Transverse colon (tissue), 4 donors: ENCODE data around the gene NR1D1. TPM values are rescaled to one million over a fixed set of nuclear protein-coding genes. Genes with fewer than 3 reads are reported as not detected.

Experiments
- DNase-seq: peaks from one replicate; pipeline ENCODE4 v3.0.0-alpha.2; 2019
- H3K27ac ChIP-seq, 4 donors: fragments of 200-600 bp; sonication (generic); 2 replicates each; pipeline ENCODE4 v1.5.1; 2016 to 2018; ENCODE audit warnings: inconsistent platforms in 4 of 4
- H3K27me3 ChIP-seq: fragments of 200-600 bp; sonication (generic); 2 replicates; pipeline ENCODE4 v1.5.1; 2017; ENCODE audit warnings: inconsistent platforms
- H3K36me3 ChIP-seq, 4 donors: fragments of 200-600 bp; sonication (generic); 2 replicates each; pipeline ENCODE4 v1.5.1; 2017 to 2019; ENCODE audit warnings: inconsistent platforms in 4 of 4
- H3K4me1 ChIP-seq, 4 donors: fragments of 200-600 bp; sonication (generic); 2 replicates each; pipeline ENCODE4 v1.5.1; 2017 to 2020; ENCODE audit warnings: inconsistent platforms in 4 of 4
- H3K4me3 ChIP-seq, 4 donors: fragments of 200-600 bp; sonication (generic); 1 replicate in 1 of 4; 2 replicates in 3 of 4; pipeline versions ENCODE4 v1.5.1 to v1.6.1; 2017 to 2019; ENCODE audit warnings: inconsistent platforms in 4 of 4
- H3K9me3 ChIP-seq, 2 donors: fragments of 200-600 bp; sonication (generic); 2 replicates each; pipeline ENCODE4 v1.5.1; 2017 to 2019; ENCODE audit warnings: inconsistent platforms in 2 of 2
- EP300 ChIP-seq: sonication (generic); formaldehyde crosslinking; IDR thresholded peaks from one replicate; pipeline ENCODE4 v1.6.1; 2017; ENCODE audit warnings: antibody characterized with exemption, low read depth
- POLR2A ChIP-seq: fragments of 450-650 bp; IDR thresholded peaks from one replicate; pipeline ENCODE4 v1.6.1; 2016; ENCODE audit warnings: antibody characterized with exemption, mild to moderate bottlenecking, moderate library complexity
- POLR2AphosphoS5 ChIP-seq, 3 donors: sonication (generic); formaldehyde crosslinking; IDR thresholded peaks; one replicate each; pipeline ENCODE4 v1.6.1; 2016; ENCODE audit warnings: antibody characterized with exemption in 3 of 3
- WGBS, 2 donors: methylation state at CpG; one replicate each; pipeline ENCODE4 v1.1.5; 2018; ENCODE audit warnings: low coverage in 1 of 2; 5-methylcytosine and 5-hydroxymethylcytosine counted together
- in situ Hi-C, 4 donors: fragments of 200-750 bp; cut with MboI; loops; one replicate each; pipeline versions ENCODE4 v1.15.0 to v1.15.1; 2017; ENCODE audit warnings: low sequenced_read_pairs in 3 of 4, low pct_ligation_motif_present in 1 of 4, low pct_unique_long_range_greater_than_20kb in 1 of 4
- intact Hi-C: fragments of 100-400 bp; cut with DNase I; formaldehyde crosslinking; loops from one replicate; pipeline ENCODE4 v1.15.1; 2023; ENCODE audit warnings: low total_unique reads
- total RNA-seq, 4 donors: library from RNA; depleted of rRNA; stranded (reverse); fragments of >200 nt; gene quantifications; one replicate each; pipeline ENCODE4 v1.1.0, GENCODE V29; 2016
- TF ChIP-seq, protein P1 (sequence below), 5 experiments: fragments of 200-600 bp in 3 of 5; fragments of 450-650 bp in 2 of 5; sonication (generic) in 3 of 5; IDR thresholded peaks; 1 replicate in 2 of 5; 2 replicates in 3 of 5; pipeline ENCODE4 v1.5.1; 2016 to 2017; ENCODE audit warnings: antibody characterized with exemption in 5 of 5, inconsistent platforms in 3 of 5, mild to moderate bottlenecking in 2 of 5, moderate library complexity in 1 of 5

The NR1D1 gene
- total RNA-seq, 4 donors from 2014 or later, result 4.8 to 18.0 (median 7.3) TPM

DNA sequence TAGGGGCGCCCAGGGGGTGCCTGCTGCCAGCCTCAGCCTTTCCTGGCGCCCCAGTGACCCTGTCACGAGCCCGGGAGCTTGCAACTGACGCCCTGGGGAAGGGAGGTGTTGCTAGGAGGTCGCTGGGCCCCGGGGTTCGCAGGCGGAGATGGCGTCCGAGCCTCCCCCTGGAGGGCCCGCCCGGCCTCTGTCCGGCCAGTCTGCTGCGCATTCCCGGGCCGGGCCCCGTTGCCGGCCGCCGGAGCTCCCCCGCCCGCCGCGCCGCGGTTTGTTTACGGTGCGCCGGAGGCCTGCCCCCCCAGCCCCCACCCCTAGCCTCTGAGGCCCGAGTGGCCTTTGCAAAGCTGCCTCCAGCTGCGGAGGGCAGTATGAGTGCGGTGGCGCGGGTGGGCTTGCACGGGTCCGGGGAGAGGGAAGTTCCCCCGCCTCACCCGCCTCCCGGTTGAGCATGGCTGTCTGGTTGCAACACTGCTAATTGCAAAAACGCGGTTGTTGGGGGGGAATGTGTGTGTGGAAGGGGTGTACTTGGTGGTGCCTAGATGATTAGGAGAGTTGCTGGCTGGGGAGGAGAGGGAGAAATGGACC lies 37.1 kb downstream of the NR1D1 start:
- Histone ChIP-seq H3K27me3 (no peaks in the 10 kb centered on the region), H3K4me1 (peaks cover 42 to 59% (median 47%) of the 10 kb centered on the region in 4 donors), H3K27ac (peak overlapping the region; percentile 94 to 98 (median 96)), H3K4me3 (peak overlapping the region; percentile 74 to 99 (median 90)), H3K9me3 (no peaks in the 10 kb centered on the region), H3K36me3 (no peaks in the 10 kb centered on the region)
- WGBS, 2 donors, result 1% methylated on average over 13 of the region's 42 CpGs; no CpG with 5 or more reads in 1 of the 2 donors
- intact Hi-C loops, result loop anchor here (5.0 kb wide), 1 partner anchor 49 kb away; no protein-coding TSS in a partner anchor
- TF ChIP-seq POLR2A, result peak; percentile 60
- no peak for TF ChIP-seq POLR2AphosphoS5 (IDR thresholded peaks at IDR 0.05)
- in situ Hi-C loops, result loop anchor here in 1 of 4 donors (10.0 kb wide), 1 partner anchor 52 kb away; no protein-coding TSS in a partner anchor
- peak; percentile 55 for DNase-seq

GRCh38 chr17:40062329-40063186 lies 37.8 kb downstream of the NR1D1 start, which contains the start of gene THRA:
TSS of gene THRA (plus strand) at chr17:40062965. CDS start at chr17:40074489, 11,524 bp downstream.
- intact Hi-C loops (loop anchor here (5.0 kb wide), 1 partner anchor 50 kb away; no protein-coding TSS in a partner anchor), in situ Hi-C loops (loop anchor here in 1 of 4 donors (10.0 kb wide), 1 partner anchor 52 kb away; no protein-coding TSS in a partner anchor)

GRCh38 chr17:40061609-40062038 lies 38.8 kb downstream of the NR1D1 start:
- intact Hi-C loops (loop anchor here (5.0 kb wide), 1 partner anchor 51 kb away; no protein-coding TSS in a partner anchor), in situ Hi-C loops (loop anchor here in 1 of 4 donors (10.0 kb wide), 1 partner anchor 53 kb away; no protein-coding TSS in a partner anchor)
- Histone ChIP-seq H3K4me3 (no peak overlapping the region), H3K4me1 (peaks cover 34 to 49% (median 35%) of the 10 kb centered on the region in 4 donors), H3K36me3 (no peaks in the 10 kb centered on the region), H3K27me3 (no peaks in the 10 kb centered on the region), H3K27ac (peak overlapping the region; percentile 94 to 98 (median 96)), H3K9me3 (no peaks in the 10 kb centered on the region)
- no peak for TF ChIP-seq EP300
- TF ChIP-seq POLR2AphosphoS5 (IDR thresholded peaks at IDR 0.05), result no peak
- WGBS, 2 donors, result 52% methylated on average over 10 of the region's 10 CpGs; no CpG with 5 or more reads in 1 of the 2 donors
- DNase-seq, result peak; percentile 29

More at GRCh38 chr17:40062329-40063186, 37.8 kb downstream of the NR1D1 start, which contains the start of gene THRA:
- Histone ChIP-seq H3K36me3 (no peaks in the 10 kb centered on the region), H3K27ac (peak within 1 kb of the TSS; percentile 94 to 98 (median 96)), H3K9me3 (no peaks in the 10 kb centered on the region), H3K4me3 (peak within 1 kb of the TSS; percentile 74 to 99 (median 90)), H3K27me3 (no peaks in the 10 kb centered on the region), H3K4me1 (peaks cover 35 to 58% (median 40%) of the 10 kb centered on the region in 4 donors)
- TF ChIP-seq, protein P1, sequence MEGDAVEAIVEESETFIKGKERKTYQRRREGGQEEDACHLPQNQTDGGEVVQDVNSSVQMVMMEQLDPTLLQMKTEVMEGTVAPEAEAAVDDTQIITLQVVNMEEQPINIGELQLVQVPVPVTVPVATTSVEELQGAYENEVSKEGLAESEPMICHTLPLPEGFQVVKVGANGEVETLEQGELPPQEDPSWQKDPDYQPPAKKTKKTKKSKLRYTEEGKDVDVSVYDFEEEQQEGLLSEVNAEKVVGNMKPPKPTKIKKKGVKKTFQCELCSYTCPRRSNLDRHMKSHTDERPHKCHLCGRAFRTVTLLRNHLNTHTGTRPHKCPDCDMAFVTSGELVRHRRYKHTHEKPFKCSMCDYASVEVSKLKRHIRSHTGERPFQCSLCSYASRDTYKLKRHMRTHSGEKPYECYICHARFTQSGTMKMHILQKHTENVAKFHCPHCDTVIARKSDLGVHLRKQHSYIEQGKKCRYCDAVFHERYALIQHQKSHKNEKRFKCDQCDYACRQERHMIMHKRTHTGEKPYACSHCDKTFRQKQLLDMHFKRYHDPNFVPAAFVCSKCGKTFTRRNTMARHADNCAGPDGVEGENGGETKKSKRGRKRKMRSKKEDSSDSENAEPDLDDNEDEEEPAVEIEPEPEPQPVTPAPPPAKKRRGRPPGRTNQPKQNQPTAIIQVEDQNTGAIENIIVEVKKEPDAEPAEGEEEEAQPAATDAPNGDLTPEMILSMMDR (IDR thresholded peaks at IDR 0.05), result peak in 2 of 5 experiments; percentile 25 to 27
- TF ChIP-seq POLR2A (no peak), POLR2AphosphoS5 (IDR thresholded peaks at IDR 0.05) (peak in 1 of 3 donors; percentile 23)
- 2% methylated on average over 51 of the region's 83 CpGs; no CpG with 5 or more reads in 1 of the 2 donors for WGBS, 2 donors
- DNase-seq, result peak; percentile 82

DNA sequence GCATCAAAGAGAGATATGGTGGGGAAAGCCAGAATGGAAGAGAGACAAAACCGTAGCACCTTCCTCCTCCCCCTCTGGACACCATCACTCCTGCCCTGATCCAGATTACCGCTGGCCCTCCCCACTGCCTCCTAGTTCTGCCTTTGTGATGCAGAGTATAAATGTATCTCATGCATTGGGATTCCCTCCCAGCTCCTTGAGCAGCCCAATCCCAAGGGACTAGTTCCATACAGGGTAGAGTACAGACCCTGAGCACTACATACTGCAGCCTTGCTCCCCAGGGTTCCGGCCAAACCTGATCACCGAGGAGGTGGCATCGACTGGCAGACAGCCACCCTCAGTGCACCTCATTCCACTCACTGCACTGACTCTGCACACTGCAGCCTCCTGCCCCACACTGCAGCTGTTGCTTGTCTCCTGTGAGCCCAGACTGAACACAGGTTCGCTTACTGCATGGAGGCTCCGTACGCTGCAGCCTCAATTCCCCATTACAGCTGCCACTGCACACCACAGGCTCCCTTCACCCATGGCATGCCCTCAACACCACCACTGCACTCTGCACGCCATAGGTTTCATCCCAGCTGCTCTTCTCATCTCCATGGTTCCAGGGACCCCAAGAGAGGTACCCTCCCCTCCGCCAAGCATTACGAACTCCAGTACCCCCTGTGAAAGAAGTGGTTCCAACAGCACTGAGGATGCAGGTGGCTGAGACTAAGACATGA lies 39.3 kb downstream of the NR1D1 start:
- Histone ChIP-seq H3K36me3 (no peaks in the 10 kb centered on the region), H3K4me3 (no peak overlapping the region), H3K9me3 (no peaks in the 10 kb centered on the region), H3K27ac (peak overlapping the region in 1 of 4 donors; percentile 94), H3K4me1 (peaks cover 30 to 45% (median 33%) of the 10 kb centered on the region in 4 donors), H3K27me3 (no peaks in the 10 kb centered on the region)
- no peak for DNase-seq
- TF ChIP-seq EP300, result no peak
- TF ChIP-seq, protein P1 (IDR thresholded peaks at IDR 0.05), result no peak
- TF ChIP-seq POLR2AphosphoS5 (IDR thresholded peaks at IDR 0.05), result no peak
- no peak for TF ChIP-seq POLR2A
- intact Hi-C loops, result loop anchor here (5.0 kb wide), 1 partner anchor 51 kb away; no protein-coding TSS in a partner anchor
- in situ Hi-C loops, result loop anchor here in 1 of 4 donors (10.0 kb wide), 1 partner anchor 54 kb away; no protein-coding TSS in a partner anchor
- 77 to 86% methylated on average over 2 to 11 of the region's 11 CpGs for WGBS, 2 donors
